K562 (cell line): ENCODE data around the gene HAPSTR1. TPM values are rescaled to one million over a fixed set of nuclear protein-coding genes. Genes with fewer than 3 reads are reported as not detected.

Experiments used
- ATAC-seq: fragments of 200-7000 bp; cut with Tn5 transposase; 3 replicates; pipeline ENCODE4 v1.9.1; 2020; ENCODE audit warnings: moderate library complexity
- BruUV-seq: library from RNA; stranded (reverse); fragments of 400-500 nt; replicated peaks from 2 replicates; lab custom pipeline; 2021; lab: Mats Ljungman, UMichigan
- CTCF ChIA-PET: fragments of 300-600 bp; formaldehyde crosslinking; extraction: SDS; loops from one replicate; lab custom pipeline; 2021; ENCODE audit warnings: low intra/inter-chr PET ratio; lab: Yijun Ruan, JAX
- POLR2A ChIA-PET: fragments of 300-600, 350-650 bp; sonication (Branson Sonifier 250); formaldehyde crosslinking; extraction: SDS; loops from one replicate; lab custom pipeline; 2021; ENCODE audit warnings: antibody characterized with exemption, inconsistent platforms; lab: Yijun Ruan, JAX
- DNase-seq, 4 experiments: peaks; one replicate each; pipeline versions ENCODE4 v3.0.0 to v3.0.0-alpha.2; 2011 to 2018; ENCODE audit warnings: low spot score in 3 of 4, mixed read lengths in 3 of 4; ENCODE audit errors: extremely low read depth in 1 of 4
- FAIRE-seq: peaks from 2 replicates; lab custom pipeline; 2011; peaks lifted over from hg19 to GRCh38; lab: Jason Lieb, UNC
- H2AFZ ChIP-seq: 2 replicates; pipeline ENCODE4 v1.6.0; 2011; ENCODE audit warnings: low read depth, low read length, control low read depth, inconsistent platforms
- H3K27ac ChIP-seq: fragments of 200-600 bp; 3 replicates; pipeline ENCODE4 v1.8.0; 2011; ENCODE audit warnings: low read depth, mild to moderate bottlenecking, control low read depth, inconsistent platforms, low read length, moderate library complexity, mixed read lengths; ENCODE audit errors: extremely low read depth
- H3K27me3 ChIP-seq, 2 experiments: fragments of 300-600 bp in 1 of 2; 2 replicates in 1 of 2; 3 replicates in 1 of 2; pipeline versions ENCODE4 v1.6.0 to v1.8.0; 2011; ENCODE audit warnings: inconsistent platforms in 2 of 2, low read length in 2 of 2, mild to moderate bottlenecking in 1 of 2, mixed read lengths in 1 of 2, moderate library complexity in 1 of 2; ENCODE audit not compliant: control insufficient read depth in 2 of 2, insufficient read depth in 2 of 2
- H3K36me3 ChIP-seq: fragments of 300-600 bp; 3 replicates; pipeline ENCODE4 v1.8.0; 2011; ENCODE audit warnings: mild to moderate bottlenecking, low read length, inconsistent platforms; ENCODE audit not compliant: control insufficient read depth, insufficient read depth
- H3K4me1 ChIP-seq, 2 experiments: fragments of 200-600 bp in 1 of 2; replicated peaks in 1 of 2; 2 replicates in 1 of 2; 3 replicates in 1 of 2; pipeline versions ENCODE4 v1.5.1 to v1.8.0; 2011; ENCODE audit warnings: inconsistent platforms in 2 of 2, low read length in 2 of 2, mild to moderate bottlenecking in 1 of 2, mixed read lengths in 1 of 2, moderate library complexity in 1 of 2; ENCODE audit not compliant: control insufficient read depth in 2 of 2, insufficient read depth in 2 of 2
- H3K4me2 ChIP-seq: 2 replicates; pipeline ENCODE4 v1.6.1; 2011; ENCODE audit warnings: low read length, control low read depth, inconsistent platforms, mixed read lengths; ENCODE audit not compliant: insufficient read depth
- H3K4me3 ChIP-seq: fragments of 200-600 bp; sonication (generic), shearing (Covaris generic); 2 replicates; pipeline ENCODE4 v1.5.1; 2016; ENCODE audit warnings: control low read depth, inconsistent platforms
- H3K79me2 ChIP-seq: fragments of 200-600 bp; 3 replicates; pipeline ENCODE4 v1.8.0; 2011; ENCODE audit warnings: low read length, inconsistent platforms; ENCODE audit not compliant: control insufficient read depth, insufficient read depth
- H3K9ac ChIP-seq, 2 experiments: 2 replicates each; pipeline versions ENCODE4 v1.6.0 to v1.6.1; 2011; ENCODE audit warnings: low read depth in 2 of 2, low read length in 2 of 2, control low read depth in 1 of 2, inconsistent platforms in 1 of 2, mild to moderate bottlenecking in 1 of 2, mixed read lengths in 1 of 2; ENCODE audit not compliant: insufficient read depth in 1 of 2
- H3K9me1 ChIP-seq: one replicate; pipeline ENCODE4 v1.6.0; 2011; ENCODE audit warnings: inconsistent platforms, mild to moderate bottlenecking, low read length, moderate library complexity; ENCODE audit not compliant: control insufficient read depth, insufficient read depth
- H3K9me3 ChIP-seq: replicated peaks from 2 replicates; pipeline ENCODE4 v1.5.1; 2011; ENCODE audit warnings: low read depth, low read length, inconsistent platforms; ENCODE audit not compliant: control insufficient read depth, insufficient read depth
- H4K20me1 ChIP-seq: replicated peaks from 2 replicates; pipeline ENCODE4 v1.6.1; 2011; ENCODE audit warnings: low read length, inconsistent platforms, mixed read lengths; ENCODE audit not compliant: control insufficient read depth, insufficient read depth
- BCLAF1 ChIP-seq, 2 experiments: fragments of 450-650 bp in 1 of 2; IDR thresholded peaks; 2 replicates each; pipeline ENCODE4 v1.6.1; 2011 to 2017; ENCODE audit warnings: low read depth in 2 of 2, antibody characterized with exemption in 1 of 2, borderline replicate concordance in 1 of 2, low read length in 1 of 2, mild to moderate bottlenecking in 1 of 2, mixed read lengths in 1 of 2; ENCODE audit not compliant: control insufficient read depth in 1 of 2
- HDAC2 ChIP-seq: fragments of 450-650 bp; IDR thresholded peaks from 2 replicates; pipeline ENCODE4 v1.6.1; 2016; ENCODE audit warnings: mild to moderate bottlenecking
- HMBOX1 ChIP-seq: sonication (generic); IDR thresholded peaks from 2 replicates; pipeline ENCODE4 v1.6.1; 2016
- NR1H2 ChIP-seq: sonication (generic); formaldehyde crosslinking; IDR thresholded peaks from 2 replicates; pipeline ENCODE4 v1.4.0; 2020; ENCODE audit warnings: mild to moderate bottlenecking, missing genetic modification reagents
- ZC3H4 ChIP-seq: sonication (generic); formaldehyde crosslinking; IDR thresholded peaks from 2 replicates; pipeline ENCODE4 v1.9.0; 2021; ENCODE audit warnings: missing genetic modification reagents, borderline replicate concordance
- ZNF583 ChIP-seq: fragments of 250-450 bp; sonication (Bioruptor Pico); IDR thresholded peaks from 2 replicates; pipeline ENCODE4 v1.4.0; 2020
- WGBS: fragments of 100-300 bp; shearing (Covaris generic); methylation state at CpG from one replicate; pipeline ENCODE4 v1.1.6; 2016; ENCODE audit warnings: low coverage, mixed read lengths; ENCODE audit not compliant: insufficient coverage; ENCODE audit errors: missing lambda C conversion rate; 5-methylcytosine and 5-hydroxymethylcytosine counted together
- in situ Hi-C: fragments of 300-500 bp; cut with MboI; formaldehyde crosslinking; loops from 4 replicates; pipeline ENCODE4 v1.15.0; 2018; ENCODE audit warnings: inconsistent platforms, mixed read lengths
- intact Hi-C: fragments of 100-400 bp; cut with micrococcal nuclease; formaldehyde crosslinking; loops from 2 replicates; pipeline ENCODE4 v1.14.2; 2022
- polyA plus RNA-seq, 8 experiments: library from polyadenylated mRNA; depleted of rRNA in 4 of 8; stranded (reverse) in 5 of 8; unstranded in 3 of 8; fragments of >200 nt; fragmentation: Nextera tagmentation in 2 of 8; fragmentation: Illumina TruSeq in 1 of 8; extraction: Ambion mirVana in 2 of 8; extraction: Trizol in 1 of 8; gene quantifications; 2 replicates each; pipeline versions ENCODE4 v1.2.1 to v1.2.3, GENCODE V29; 2011 to 2014; ENCODE audit warnings: inconsistent platforms in 1 of 8, missing spikeins in 1 of 8
- total RNA-seq, 7 experiments: library from RNA; depleted of rRNA in 6 of 7; stranded (reverse); fragments of >200 nt in 6 of 7; fragmentation: Illumina TruSeq in 2 of 7; extraction: Trizol in 2 of 7; gene quantifications; 2 replicates each; pipeline versions ENCODE4 v1.2.1 to v1.2.3, GENCODE V29; 2011 to 2021; ENCODE audit warnings: low replicate concordance in 1 of 7

HAPSTR1 gene
- total and polyA plus RNA-seq, 9 of the 15 experiments (the other 6 are each of a cell fraction or from before 2014, with no cell fraction given), result 10.8 to 67.9 (median 36.5) TPM

GRCh38 chr16:9136596-9136995 is 45.2 kb downstream of the HAPSTR1 start (continued):
- TF ChIP-seq BCLAF1 (IDR thresholded peaks at IDR 0.05; ENCODE audit: borderline replicate concordance in 1 of 2, control insufficient read depth in 1 of 2, low read depth in 2 of 2, low read length in 1 of 2), result no peak
- no peak for TF ChIP-seq HMBOX1
- no peak for TF ChIP-seq ZC3H4
- TF ChIP-seq HDAC2, result no peak

GRCh38 chr16:9138021-9138680 is 46.7 kb downstream of the HAPSTR1 start:
- intact Hi-C loops, result loop anchor here (10.0 kb wide), 2 partner anchors 263 to 573 kb away; no protein-coding TSS in a partner anchor
- no peak overlapping the region for H3K4me3 ChIP-seq
- no peaks in the 10 kb centered on the region for H3K36me3 ChIP-seq
- H3K9me3 ChIP-seq, result no peaks in the 10 kb centered on the region
- ATAC-seq (no peak), DNase-seq (no peak)
- POLR2A ChIA-PET, result interaction anchor here (0.6 kb wide), 1 partner anchor 506 kb away, joined by 3 read pairs; no protein-coding TSS in a partner anchor
- WGBS, result 30% methylated on average over 12 of the region's 14 CpGs
- BruUV-seq, result no TSS peak
- H3K4me1 ChIP-seq, result peaks cover 3 to 8% of the 10 kb centered on the region in 2 experiments; a peak in 3 of 5 replicates
- no peaks in the 10 kb centered on the region for H3K9me1 ChIP-seq
- CTCF ChIA-PET, result interaction anchor here (0.9 kb wide), 1 partner anchor 236 kb away, joined by 3 read pairs; no protein-coding TSS in a partner anchor
- no peaks in the 10 kb centered on the region for H3K27me3 ChIP-seq
- H3K79me2 ChIP-seq, result no peaks in the 10 kb centered on the region
- no peak overlapping the region for H3K9ac ChIP-seq
- in situ Hi-C loops, result no loop called here
- H4K20me1 ChIP-seq, result peaks cover 3% of the 10 kb centered on the region; the same call in 1 of the 2 replicates
- no peak overlapping the region for H3K27ac ChIP-seq
- TF ChIP-seq NR1H2 (CRISPR knock-in tag) (no peak), ZNF583 (no peak)
- TF ChIP-seq, all 486 proteins: peak for 0
- no peak overlapping the region for H2AFZ ChIP-seq
- no peak for FAIRE-seq
- H3K4me2 ChIP-seq, result no peak overlapping the region
